Fibroblast of peridontal ligament (primary cell): ENCODE data around the gene NRP2.

ENCODE experiments used
- DNase-seq: peaks from one replicate; pipeline ENCODE4 v3.0.0-alpha.2; 2010; ENCODE audit errors: extremely low read depth

The NRP2 gene

GRCh38 chr2:205802941-205803340 is 120.6 kb downstream of the NRP2 start:
- DNase-seq, result no peak

GRCh38 chr2:205803500-205803899 is 121.2 kb downstream of the NRP2 start:
- DNase-seq, result no peak

DNA sequence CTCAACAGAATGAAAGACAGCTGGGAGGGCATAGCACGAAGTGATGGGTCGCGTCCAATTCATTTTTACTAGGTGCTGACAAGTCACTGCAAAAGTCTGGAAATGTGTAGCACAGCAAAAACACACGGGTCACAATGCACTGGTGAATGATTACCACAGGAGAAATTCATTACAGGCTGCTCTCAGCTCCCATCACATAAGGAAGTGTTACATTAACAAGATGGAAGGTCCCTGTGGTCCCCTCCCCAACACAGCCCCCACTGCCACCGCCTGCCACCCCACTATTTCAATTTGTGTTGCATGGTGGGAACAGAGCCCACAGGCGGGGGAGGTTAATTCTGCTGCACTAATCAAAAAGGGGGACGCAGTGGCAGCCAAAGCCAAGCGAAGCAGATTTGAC is 122.8 kb downstream of the NRP2 start:
- DNase-seq, result no peak

DNA sequence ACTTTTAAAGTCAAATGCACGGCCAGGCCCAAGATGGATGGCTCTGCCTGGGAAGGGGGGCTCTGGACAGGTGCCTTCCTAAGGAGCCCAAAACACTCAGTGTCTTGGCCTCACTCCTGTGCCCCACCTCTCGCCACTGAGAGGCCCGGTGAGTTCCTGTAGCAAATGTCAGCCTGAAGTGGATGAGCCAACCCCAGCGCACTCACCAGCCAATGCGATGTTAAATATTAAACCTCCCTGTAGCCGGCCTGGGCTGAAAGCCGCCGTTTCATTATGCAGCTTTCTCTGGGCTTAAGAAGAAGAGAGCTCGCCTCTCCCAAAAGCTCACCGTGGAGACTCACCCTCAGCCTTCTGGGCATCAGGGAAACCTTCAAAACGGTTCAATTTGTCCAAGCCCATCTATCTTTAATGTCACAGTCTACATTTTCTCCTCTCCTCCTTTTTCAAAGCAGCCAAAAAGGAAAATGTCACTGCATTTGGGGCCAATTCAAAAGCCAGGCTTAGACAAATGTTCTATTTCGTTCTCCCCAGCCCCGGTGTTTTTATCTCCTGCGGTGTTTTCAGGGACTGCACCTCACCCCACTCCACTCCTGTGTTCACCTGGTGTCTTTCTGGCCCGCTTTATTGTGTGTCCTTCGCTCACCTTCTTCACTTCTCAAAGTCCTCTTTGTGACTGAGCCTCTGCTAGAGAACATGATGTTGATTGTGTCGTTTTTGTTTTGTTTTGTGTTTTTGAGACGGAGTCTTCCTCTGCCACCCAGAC is 124.0 kb downstream of the NRP2 start:
- DNase-seq, result no peak

- DNase-seq, result no peak
Measured at GRCh38 chr2:205807229-205807628, 124.9 kb downstream of the NRP2 start.

DNA sequence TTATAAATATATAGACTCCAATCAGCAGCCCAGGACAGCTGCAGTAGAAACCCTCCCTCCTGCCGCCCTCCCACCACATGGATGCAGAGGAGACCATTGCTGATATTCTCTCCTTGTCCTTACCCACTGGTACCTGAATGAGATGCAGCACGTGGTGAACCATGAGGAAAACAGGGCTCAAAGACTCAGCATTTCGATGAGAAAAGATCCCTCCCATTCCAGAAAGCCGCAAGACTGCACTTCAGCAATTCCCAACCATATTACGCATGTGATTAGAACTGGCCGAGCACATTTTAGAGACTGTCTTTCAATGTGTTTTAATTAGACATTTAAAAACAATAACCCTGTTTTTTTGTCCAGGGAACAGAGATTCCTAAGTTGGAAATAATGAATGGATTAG is 125.5 kb downstream of the NRP2 start:
- DNase-seq, result no peak

DNA sequence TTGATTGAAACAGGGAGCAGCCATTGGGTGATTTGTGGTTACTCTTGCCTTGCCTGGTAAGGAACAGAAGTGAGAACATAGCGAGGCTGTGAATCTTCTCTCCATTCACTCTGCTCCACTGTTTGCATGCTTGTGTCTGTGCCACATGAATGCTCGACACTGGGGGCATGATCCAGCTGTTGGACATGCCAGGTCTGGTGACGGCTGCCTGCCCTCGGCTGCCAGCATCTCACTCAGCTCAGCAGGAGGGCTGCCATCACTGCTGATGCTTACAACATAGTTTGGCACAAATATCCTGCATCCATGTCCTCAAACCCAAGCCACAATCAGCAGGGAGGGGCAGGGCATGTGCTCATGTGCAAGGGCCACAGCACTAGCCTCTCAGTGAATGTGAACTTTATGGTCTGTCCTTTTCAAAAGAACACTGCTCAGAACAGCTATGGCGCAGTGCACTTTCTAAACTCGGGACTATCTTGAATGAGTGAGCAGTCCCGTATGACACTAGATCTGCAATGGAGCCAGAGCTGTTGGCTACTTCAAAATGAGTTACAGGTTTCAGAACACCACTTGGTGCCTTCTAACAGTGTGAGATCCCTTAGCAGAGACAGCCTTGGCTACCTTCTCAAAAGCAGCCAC is 126.3 kb downstream of the NRP2 start:
- DNase-seq, result no peak

DNA sequence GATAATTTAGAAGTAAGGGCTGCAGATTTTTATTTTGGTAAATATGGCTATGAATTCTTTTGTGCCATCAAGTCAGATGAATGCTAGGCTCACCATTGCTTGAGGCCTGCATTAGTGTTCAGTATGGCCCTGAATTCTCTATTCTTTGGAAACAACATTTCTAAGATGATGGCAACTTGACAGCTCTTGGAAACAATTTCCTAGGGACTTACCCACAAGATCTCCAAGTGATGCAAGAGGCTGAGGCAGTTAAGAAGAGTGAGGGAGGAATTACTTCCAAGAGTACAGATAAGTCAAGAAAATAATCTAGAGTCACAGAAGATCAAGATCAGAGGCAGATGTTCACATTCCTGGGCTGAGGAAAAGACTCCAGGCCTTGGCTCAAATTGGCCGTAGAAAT is 129.1 kb downstream of the NRP2 start:
- peak; percentile 64 for DNase-seq

DNA sequence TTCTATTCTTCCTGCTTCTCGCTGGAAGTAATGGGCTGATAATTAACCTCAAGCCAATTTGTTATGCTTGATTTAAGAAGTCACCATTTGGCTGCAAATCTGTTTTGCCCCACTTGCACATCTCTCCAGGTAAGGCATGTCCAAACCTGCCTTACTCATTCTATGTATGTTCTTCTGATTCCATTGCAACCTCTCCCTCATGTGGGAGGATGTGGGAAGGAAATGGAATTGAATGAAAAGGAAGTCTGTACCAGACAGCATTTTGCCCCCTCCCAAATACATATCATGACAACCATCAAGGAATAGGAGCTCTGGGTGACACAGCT is 131.7 kb downstream of the NRP2 start:
- no peak for DNase-seq

GRCh38 chr2:205815673-205816072 is 133.4 kb downstream of the NRP2 start:
- DNase-seq, result no peak

GRCh38 chr2:205816268-205816667 is 134.0 kb downstream of the NRP2 start:
- DNase-seq, result no peak

DNA sequence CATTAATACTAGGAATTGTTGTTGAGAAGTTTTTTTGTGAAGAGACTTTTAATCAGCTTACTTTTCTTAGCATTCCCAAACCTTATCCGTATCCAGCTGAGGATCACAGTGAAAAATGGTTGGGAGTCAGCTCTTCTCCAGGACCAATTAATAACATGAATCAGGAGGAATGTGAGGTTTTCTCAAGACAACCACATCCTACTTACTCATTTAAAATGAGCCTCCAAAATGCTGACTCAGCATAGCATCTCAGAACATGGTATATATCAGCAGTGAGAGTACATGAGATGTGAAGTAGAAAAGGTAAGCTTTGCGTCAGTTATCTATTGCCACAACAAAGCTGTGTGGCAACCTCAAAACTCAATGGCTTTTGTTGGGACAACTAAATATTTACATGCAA is 140.3 kb downstream of the NRP2 start:
- peak; percentile 23 for DNase-seq

GRCh38 chr2:205827809-205828365 is 145.6 kb downstream of the NRP2 start:
- no peak for DNase-seq

GRCh38 chr2:205833864-205834263 is 151.6 kb downstream of the NRP2 start:
- DNase-seq, result no peak

DNA sequence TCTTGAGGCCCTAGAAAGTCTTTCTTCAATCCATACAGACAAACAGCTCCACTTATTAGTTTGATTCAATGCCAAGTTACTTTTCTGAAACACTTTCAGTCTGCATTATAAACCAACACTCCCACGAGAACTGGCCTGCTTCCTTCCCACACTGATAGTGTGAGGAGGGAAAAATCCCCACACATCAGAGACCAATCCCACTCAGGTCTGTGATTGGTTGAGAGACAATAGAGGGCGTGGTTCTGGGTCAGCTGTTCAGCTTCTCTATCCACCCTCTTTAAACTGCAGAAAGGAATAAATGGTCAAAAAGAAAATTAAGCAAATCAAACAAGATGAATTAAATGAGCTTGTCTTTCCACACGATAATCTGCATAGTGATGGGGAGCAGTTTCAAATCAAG is 152.5 kb downstream of the NRP2 start:
- no peak for DNase-seq

DNA sequence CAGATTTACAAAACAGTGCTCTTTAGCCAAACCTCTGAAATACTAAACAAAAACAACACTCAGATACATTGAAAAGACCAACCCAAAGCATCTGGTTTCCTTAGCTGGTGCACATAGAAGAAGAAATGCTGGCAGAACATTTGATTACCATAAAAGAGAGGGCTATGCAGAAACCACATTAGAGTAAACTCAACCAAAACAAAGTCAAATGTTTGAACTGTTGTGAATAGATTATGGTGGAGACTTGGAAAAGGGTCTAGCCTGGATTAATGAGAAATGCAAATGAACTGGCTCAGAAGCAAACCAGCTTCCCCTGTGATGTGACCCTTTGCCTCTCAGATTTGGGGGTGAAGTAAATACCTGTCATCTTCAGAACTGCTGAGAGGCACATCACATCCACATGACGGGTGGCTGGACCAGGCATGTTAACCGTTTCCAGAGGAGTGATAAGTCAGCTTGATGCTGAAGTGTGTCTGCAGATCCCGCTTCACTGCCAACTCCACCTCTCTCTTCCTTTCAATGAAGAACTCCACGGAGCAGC is 153.0 kb downstream of the NRP2 start:
- DNase-seq, result peak; percentile 79

DNA sequence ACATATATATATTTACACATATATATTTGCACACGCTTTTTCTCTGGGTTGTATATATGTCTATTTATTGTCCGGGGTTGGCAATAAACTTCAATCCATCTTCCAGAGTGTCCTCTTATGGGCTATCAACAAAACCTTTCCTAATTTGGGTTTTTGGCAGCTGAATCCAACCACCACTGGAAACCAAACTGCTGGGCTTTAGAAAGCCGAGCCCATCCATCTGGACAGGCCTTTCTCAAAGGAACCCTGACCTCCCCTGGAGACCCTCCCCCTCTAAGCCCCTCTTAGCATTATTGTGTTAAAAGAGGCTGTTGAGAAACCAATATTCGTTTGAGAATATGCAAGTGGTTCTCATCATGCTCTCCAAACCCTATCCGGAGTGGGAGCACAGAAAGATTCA is 153.6 kb downstream of the NRP2 start:
- DNase-seq, result no peak

DNA sequence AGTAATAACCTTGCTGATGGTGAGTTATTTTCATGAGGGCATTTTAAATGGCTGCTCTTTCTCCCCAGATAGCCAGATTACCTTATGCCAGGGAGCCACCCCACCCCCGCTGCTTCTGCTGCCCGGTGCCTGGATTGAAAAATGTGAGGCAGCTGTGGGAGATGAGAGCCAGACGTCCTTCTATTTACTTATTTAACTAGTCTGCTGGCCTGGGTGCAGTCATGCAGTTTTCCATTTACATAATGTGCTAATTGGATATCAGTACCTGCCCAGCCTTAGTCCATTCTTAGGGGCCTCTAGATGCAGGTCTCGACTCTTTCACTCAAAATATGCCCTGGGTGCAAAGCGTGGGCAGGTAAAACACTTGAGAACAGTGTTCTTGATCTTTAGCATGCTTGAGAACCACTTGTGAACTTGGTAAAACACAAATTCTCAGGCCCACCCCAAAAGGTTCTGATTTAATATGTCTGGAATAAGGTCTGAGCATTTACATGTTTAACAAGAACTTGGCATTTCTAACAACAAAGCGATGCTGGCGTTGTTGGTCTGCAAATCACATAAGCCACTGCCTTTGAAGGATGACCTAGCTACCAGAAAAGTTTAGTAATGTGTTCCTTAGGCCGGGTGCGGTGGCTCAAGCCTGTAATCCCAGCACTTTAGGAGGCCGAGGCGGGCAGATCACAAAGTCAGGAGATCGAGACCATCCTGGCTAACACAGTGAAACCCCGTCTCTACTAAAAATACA is 154.3 kb downstream of the NRP2 start:
- DNase-seq, result no peak

GRCh38 chr2:205837663-205838062 is 155.4 kb downstream of the NRP2 start:
- no peak for DNase-seq

DNA sequence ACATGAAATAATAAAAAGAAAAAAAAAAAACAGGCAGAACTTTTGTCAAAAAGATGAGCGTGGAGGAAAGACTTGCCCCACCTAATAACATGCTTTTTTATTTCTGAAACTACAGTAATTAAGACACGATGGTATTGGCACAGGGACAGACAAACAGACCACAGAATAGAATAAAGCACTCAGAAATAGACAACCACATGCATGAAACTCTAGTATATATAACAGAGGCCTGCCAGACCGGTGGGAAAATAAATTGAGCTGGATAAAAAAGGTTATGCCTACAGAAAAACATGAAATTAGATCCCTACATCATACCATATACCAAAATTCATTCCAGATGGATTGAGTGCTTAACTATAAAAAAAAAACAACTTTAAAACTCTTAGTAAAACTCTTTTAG is 163.1 kb downstream of the NRP2 start:
- peak; percentile 78 for DNase-seq
